ENCODE results near the gene RFESD. TPM values are rescaled to one million over a fixed set of nuclear protein-coding genes. Genes with fewer than 3 reads are reported as not detected.

Gene RFESD
- total and polyA plus RNA-seq, 2 of the 13 experiments (the other 11 are each of a cell fraction or from before 2014, with no cell fraction given), result 1.1 to 2.2 TPM

GRCh38 chr5:95646569-95647431 is at the start of gene RFESD (continued):
- TF ChIP-seq ZNF275 (CRISPR knock-in tag; IDR thresholded peaks at IDR 0.05; ENCODE audit: borderline replicate concordance) (0 out of 2 replicates have a peak, but pooled peaks have one; percentile 62), REST (IDR thresholded peaks at IDR 0.05; ENCODE audit: borderline replicate concordance in 1 of 2, low read depth in 1 of 2, low read length in 2 of 2) (peak in 1 of 2 experiments; percentile 42; a peak in 1 of 4 replicates), SPEN (CRISPR knock-in tag; IDR thresholded peaks at IDR 0.05; ENCODE audit: low read depth) (peak; percentile 76), CERS6 (CRISPR knock-in tag; IDR thresholded peaks at IDR 0.05) (no peak), SRSF1 (optimal IDR thresholded peaks at IDR 0.05; ENCODE audit: low read depth, low read length) (no peak), PAWR (CRISPR knock-in tag; IDR thresholded peaks at IDR 0.05; ENCODE audit: borderline replicate concordance) (no peak), YY1 (IDR thresholded peaks at IDR 0.05; ENCODE audit: insufficient read depth, insufficient replicate concordance, low read depth, low read length) (peak; percentile 78), CSRNP1 (CRISPR knock-in tag; IDR thresholded peaks at IDR 0.05) (peak; percentile 87; the same call in 1 of the 2 replicates), ZNF354B (CRISPR knock-in tag; IDR thresholded peaks at IDR 0.05) (no peak), CBX2 (IDR thresholded peaks at IDR 0.05; ENCODE audit: low read depth, low read length) (no peak), CBX2 (CRISPR knock-in tag; IDR thresholded peaks at IDR 0.05; ENCODE audit: low read depth) (no peak), ZSCAN9 (CRISPR knock-in tag; IDR thresholded peaks at IDR 0.05; ENCODE audit: borderline replicate concordance) (peak; percentile 72; the same call in 1 of the 2 replicates), SAP130 (CRISPR knock-in tag; IDR thresholded peaks at IDR 0.05; ENCODE audit: low read depth) (peak; percentile 95), ZBTB3 (CRISPR knock-in tag; IDR thresholded peaks at IDR 0.05; ENCODE audit: borderline replicate concordance, low read depth) (no peak), ZNF841 (CRISPR knock-in tag; IDR thresholded peaks at IDR 0.05; ENCODE audit: borderline replicate concordance) (no peak), ZBTB39 (CRISPR knock-in tag; IDR thresholded peaks at IDR 0.05) (0 out of 2 replicates have a peak, but pooled peaks have one; percentile 59), ZSCAN29 (CRISPR knock-in tag; conservative IDR thresholded peaks at IDR 0.05) (no peak), HOXA3 (CRISPR knock-in tag; IDR thresholded peaks at IDR 0.05) (peak; percentile 92)
